Peyer's patch (tissue), 4 donors: ENCODE results near the gene LYST. TPM values are rescaled to one million over a fixed set of nuclear protein-coding genes. Genes with fewer than 3 reads are reported as not detected.

Experiments used
- DNase-seq, 3 donors: peaks; one replicate each; pipeline ENCODE4 v3.0.0-alpha.2; 2017 to 2019
- H3K27ac ChIP-seq, 4 donors: fragments of 200-600 bp; sonication (generic); one replicate each; pipeline ENCODE4 v1.5.1; 2016 to 2019
- H3K27me3 ChIP-seq, 2 donors: fragments of 200-600 bp; sonication (generic); one replicate each; pipeline ENCODE4 v1.5.1; 2019
- H3K36me3 ChIP-seq, 3 donors: fragments of 200-600 bp; sonication (generic); one replicate each; pipeline ENCODE4 v1.5.1; 2016 to 2019
- H3K4me1 ChIP-seq, 4 donors: fragments of 200-600 bp; sonication (generic); one replicate each; pipeline ENCODE4 v1.5.1; 2016 to 2019
- H3K4me3 ChIP-seq, 4 donors: fragments of 200-600 bp; sonication (generic); 1 replicate in 3 of 4; 2 replicates in 1 of 4; pipeline ENCODE4 v1.5.1; 2016 to 2019; ENCODE audit warnings: mild to moderate bottlenecking in 1 of 4
- H3K9me3 ChIP-seq, 4 donors: fragments of 200-600 bp; sonication (generic); one replicate each; pipeline ENCODE4 v1.5.1; 2016 to 2019; ENCODE audit warnings: mild to moderate bottlenecking in 1 of 4
- POLR2A ChIP-seq, 2 donors: fragments of 450-650 bp; IDR thresholded peaks; one replicate each; pipeline ENCODE4 v1.5.1; 2017; ENCODE audit warnings: antibody characterized with exemption in 2 of 2, mild to moderate bottlenecking in 2 of 2, moderate library complexity in 2 of 2
- total RNA-seq, 4 donors: library from RNA; depleted of rRNA; stranded (reverse); fragments of >200 nt; gene quantifications; one replicate each; pipeline ENCODE4 v1.1.0, GENCODE V29; 2016
- TF ChIP-seq, protein P1 (sequence below), 6 experiments: fragments of 450-650 bp in 4 of 6; fragments of 200-600 bp in 2 of 6; sonication (generic) in 1 of 6; IDR thresholded peaks; one replicate each; pipeline ENCODE4 v1.5.1; 2017 to 2019; ENCODE audit warnings: antibody characterized with exemption in 6 of 6, mild to moderate bottlenecking in 3 of 6, moderate library complexity in 1 of 6

The LYST gene
- total RNA-seq, 4 donors from 2014 or later: 27.8 to 68.5 (median 35.5) TPM

DNA sequence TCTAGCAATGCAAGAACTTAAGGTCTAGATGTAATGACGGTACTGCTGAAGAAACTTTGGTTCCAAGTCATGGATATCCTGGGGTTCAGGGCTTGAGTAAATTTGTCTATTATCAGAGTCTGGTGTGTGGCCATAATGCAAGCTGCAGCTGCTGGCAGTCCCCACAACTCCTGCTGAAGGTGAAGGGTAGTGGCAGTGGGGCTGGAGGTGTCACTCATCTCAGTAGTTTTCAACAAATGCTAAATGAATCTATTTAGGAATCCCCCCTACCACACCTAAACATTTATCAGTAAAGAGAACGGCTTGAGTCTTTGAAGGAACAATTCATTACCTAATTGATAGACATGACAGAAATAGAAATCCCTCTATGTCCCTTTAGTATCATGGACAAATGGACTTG, 118.0 kb downstream of the LYST start:
- Histone ChIP-seq H3K9me3 (no peaks in the 10 kb centered on the region), H3K36me3 (peaks cover 0 to 28% (median 0%) of the 10 kb centered on the region in 3 donors), H3K4me3 (no peak overlapping the region), H3K27ac (no peak overlapping the region), H3K4me1 (no peaks in the 10 kb centered on the region), H3K27me3 (no peaks in the 10 kb centered on the region)
- TF ChIP-seq, protein P1, sequence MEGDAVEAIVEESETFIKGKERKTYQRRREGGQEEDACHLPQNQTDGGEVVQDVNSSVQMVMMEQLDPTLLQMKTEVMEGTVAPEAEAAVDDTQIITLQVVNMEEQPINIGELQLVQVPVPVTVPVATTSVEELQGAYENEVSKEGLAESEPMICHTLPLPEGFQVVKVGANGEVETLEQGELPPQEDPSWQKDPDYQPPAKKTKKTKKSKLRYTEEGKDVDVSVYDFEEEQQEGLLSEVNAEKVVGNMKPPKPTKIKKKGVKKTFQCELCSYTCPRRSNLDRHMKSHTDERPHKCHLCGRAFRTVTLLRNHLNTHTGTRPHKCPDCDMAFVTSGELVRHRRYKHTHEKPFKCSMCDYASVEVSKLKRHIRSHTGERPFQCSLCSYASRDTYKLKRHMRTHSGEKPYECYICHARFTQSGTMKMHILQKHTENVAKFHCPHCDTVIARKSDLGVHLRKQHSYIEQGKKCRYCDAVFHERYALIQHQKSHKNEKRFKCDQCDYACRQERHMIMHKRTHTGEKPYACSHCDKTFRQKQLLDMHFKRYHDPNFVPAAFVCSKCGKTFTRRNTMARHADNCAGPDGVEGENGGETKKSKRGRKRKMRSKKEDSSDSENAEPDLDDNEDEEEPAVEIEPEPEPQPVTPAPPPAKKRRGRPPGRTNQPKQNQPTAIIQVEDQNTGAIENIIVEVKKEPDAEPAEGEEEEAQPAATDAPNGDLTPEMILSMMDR (IDR thresholded peaks at IDR 0.05): no peak
- TF ChIP-seq POLR2A (IDR thresholded peaks at IDR 0.05): no peak
- no peak for DNase-seq

DNA sequence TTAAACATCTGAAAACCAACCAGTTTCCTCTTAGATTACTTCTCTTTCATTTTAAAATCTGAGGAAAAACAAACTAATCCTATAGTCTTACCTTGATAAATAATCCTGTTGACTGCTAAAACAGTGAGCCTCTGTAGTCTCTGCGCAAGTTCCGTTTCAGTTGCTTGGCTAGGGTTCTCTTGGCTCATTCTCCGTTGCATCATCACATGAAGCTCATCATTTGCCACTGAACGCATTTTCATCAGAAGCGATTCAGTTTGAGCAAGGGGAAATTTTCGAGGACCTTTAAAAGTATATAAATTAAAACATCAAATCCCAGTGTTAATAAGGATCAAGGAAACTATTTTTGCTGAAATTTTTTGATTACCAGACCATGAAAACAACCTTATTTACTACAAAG, 120.5 kb downstream of the LYST start:
- no peaks in the 10 kb centered on the region for H3K27me3 ChIP-seq
- H3K27ac ChIP-seq: no peak overlapping the region
- no peaks in the 10 kb centered on the region for H3K9me3 ChIP-seq
- H3K4me1 ChIP-seq: no peaks in the 10 kb centered on the region
- TF ChIP-seq, protein P1 (IDR thresholded peaks at IDR 0.05): no peak
- no peak for TF ChIP-seq POLR2A (IDR thresholded peaks at IDR 0.05)
- no peak overlapping the region for H3K4me3 ChIP-seq
- DNase-seq: no peak
- H3K36me3 ChIP-seq: peaks cover 0 to 37% (median 0%) of the 10 kb centered on the region in 3 donors

DNA sequence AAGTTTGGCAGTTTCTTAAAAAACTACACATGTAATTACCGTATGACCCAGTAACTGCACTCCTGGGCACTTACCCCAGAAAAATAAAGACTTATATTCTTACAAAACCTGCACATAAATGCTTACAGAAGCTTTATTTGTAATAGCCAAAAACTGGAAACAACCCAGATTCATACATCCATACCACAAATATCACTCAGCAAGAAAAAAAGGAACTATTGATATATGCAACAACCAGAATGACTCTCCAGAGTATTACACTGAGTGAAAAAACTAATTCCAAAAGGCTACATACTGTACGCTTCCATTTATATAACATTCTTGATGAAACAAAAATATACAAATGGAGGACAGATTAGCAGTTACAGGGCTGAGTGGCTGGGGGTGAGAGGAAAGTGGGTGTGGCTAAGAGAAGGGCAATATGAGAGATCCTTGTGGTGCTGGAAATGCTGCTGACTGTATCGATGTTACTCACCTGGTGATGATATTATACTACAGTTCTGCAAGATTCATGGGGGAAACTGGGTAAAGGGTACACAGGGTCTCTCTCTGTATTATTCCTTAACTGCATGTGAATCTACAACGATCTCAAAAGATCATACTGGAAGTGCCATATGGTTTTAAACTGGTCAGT, 121.1 kb downstream of the LYST start:
- no peaks in the 10 kb centered on the region for H3K4me1 ChIP-seq
- no peaks in the 10 kb centered on the region for H3K9me3 ChIP-seq
- no peak overlapping the region for H3K4me3 ChIP-seq
- H3K27ac ChIP-seq: no peak overlapping the region
- no peak for TF ChIP-seq POLR2A (IDR thresholded peaks at IDR 0.05)
- TF ChIP-seq, protein P1 (IDR thresholded peaks at IDR 0.05): no peak
- peaks cover 0 to 37% (median 0%) of the 10 kb centered on the region in 3 donors for H3K36me3 ChIP-seq
- DNase-seq: no peak
- H3K27me3 ChIP-seq: no peaks in the 10 kb centered on the region

DNA sequence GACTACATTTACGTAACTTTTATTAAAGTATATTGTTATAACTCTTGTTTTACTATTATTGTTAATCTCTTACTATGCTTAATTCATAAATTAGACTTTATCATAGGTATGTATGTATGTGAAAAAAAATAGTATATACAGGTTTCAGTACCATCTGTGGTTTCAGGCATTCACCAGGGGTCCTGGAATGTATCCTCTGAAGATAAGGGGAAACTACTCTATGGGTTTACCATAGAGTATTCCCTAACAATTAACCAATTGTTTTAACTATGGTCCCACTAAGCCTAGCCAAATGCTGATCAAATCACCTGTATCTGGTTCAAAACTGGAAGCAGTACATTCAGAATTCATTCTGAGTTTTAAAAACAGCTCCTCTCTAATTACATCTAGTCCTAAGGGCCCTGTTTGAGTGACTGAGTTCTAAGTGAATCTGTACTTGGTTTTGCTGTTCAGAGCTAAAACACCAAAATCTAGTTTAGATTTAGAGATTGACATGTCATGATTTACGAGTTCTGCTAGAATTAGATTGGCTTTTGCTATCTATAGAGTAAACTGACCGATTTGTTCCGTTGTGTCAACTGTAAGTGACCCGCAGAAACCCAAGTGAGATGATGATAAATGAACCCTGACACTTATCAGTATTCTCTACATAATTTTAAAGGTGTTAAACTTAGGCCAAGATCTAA, 123.6 kb downstream of the LYST start:
- Histone ChIP-seq H3K27ac (no peak overlapping the region), H3K4me1 (no peaks in the 10 kb centered on the region), H3K4me3 (no peak overlapping the region), H3K27me3 (no peaks in the 10 kb centered on the region), H3K9me3 (no peaks in the 10 kb centered on the region), H3K36me3 (peaks cover 0 to 43% (median 0%) of the 10 kb centered on the region in 3 donors)
- no peak for TF ChIP-seq POLR2A (IDR thresholded peaks at IDR 0.05)
- TF ChIP-seq, protein P1 (IDR thresholded peaks at IDR 0.05): no peak
- no peak for DNase-seq

DNA sequence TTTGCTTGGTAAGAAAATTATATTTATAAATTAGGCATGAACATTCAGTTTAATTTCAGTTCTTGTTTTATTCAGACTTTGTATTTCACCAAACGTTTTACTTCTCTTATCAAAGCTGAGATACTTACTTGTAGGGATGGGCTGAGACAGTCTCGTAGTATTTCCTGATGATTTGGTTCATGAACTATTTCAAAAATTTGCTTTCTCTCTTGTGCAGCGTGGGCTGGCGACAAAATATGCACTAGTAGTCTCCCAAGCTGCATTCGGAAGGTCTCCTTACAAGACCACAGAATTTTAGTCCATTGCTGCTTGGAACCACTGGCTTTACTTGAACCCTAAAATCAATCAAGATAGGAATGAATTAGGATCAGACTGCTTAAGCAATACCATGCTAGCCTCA, 125.4 kb downstream of the LYST start:
- no peak overlapping the region for H3K27ac ChIP-seq
- H3K9me3 ChIP-seq: no peaks in the 10 kb centered on the region
- no peaks in the 10 kb centered on the region for H3K4me1 ChIP-seq
- no peaks in the 10 kb centered on the region for H3K27me3 ChIP-seq
- no peak for DNase-seq
- H3K4me3 ChIP-seq: no peak overlapping the region
- TF ChIP-seq, protein P1 (IDR thresholded peaks at IDR 0.05): no peak
- no peak for TF ChIP-seq POLR2A (IDR thresholded peaks at IDR 0.05)
- peaks cover 0 to 43% (median 0%) of the 10 kb centered on the region in 3 donors for H3K36me3 ChIP-seq
